GM04503 (cell line): Measurements from ENCODE around the gene ZMYND11.
"Not testable (repeated sequence)": the region's sequence is repeated elsewhere in the genome, so short reads cannot be mapped to it uniquely, and the experiment has no call there.

ENCODE experiments used
- DNase-seq: peaks from one replicate; pipeline ENCODE4 v3.0.0-alpha.2; 2012; ENCODE audit warnings: low read depth

Gene ZMYND11

DNA sequence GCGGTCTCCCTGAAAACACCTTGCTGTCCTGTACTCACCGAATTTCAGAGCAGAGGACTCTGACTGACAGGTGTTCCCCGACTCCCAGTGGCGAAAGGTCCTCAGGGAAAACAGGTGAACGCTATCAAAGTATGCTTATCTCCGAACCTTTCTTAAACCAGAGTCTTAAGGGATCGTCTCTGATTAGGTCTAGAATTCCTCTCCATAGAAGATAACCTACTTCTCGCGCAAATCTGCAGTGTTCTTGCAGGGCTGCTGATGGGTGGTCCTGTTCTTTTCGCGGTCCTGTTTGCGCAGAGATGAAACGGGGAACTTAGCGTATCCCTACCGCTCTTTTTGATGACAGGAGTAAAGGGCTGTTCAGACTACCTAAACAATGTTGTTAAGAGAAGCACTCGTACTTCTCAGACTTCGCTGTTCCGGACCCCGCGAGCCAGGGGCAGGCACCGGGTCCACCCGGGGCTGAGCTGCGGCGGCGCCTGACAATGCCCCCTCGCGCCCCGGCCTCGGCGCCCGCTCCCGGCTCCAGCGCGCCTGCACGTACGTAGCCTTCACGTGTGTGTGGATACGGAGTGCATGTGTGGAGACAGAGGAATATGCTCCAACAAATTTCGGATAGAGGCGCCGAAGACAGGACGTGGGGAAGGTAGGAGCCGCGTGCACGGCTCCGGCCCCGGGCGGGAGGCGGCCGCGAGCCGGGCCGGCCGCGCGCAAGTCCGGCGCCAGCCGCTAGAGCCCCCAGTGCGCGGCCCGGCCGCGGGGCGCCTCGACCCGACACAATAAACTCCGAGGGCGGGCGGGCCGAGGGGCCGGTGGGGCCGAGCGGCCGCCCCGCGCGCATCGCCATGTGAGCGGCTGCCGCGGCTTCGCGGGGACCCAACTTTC is 766 bp upstream of the ZMYND11 start:
- DNase-seq: no peak

DNA sequence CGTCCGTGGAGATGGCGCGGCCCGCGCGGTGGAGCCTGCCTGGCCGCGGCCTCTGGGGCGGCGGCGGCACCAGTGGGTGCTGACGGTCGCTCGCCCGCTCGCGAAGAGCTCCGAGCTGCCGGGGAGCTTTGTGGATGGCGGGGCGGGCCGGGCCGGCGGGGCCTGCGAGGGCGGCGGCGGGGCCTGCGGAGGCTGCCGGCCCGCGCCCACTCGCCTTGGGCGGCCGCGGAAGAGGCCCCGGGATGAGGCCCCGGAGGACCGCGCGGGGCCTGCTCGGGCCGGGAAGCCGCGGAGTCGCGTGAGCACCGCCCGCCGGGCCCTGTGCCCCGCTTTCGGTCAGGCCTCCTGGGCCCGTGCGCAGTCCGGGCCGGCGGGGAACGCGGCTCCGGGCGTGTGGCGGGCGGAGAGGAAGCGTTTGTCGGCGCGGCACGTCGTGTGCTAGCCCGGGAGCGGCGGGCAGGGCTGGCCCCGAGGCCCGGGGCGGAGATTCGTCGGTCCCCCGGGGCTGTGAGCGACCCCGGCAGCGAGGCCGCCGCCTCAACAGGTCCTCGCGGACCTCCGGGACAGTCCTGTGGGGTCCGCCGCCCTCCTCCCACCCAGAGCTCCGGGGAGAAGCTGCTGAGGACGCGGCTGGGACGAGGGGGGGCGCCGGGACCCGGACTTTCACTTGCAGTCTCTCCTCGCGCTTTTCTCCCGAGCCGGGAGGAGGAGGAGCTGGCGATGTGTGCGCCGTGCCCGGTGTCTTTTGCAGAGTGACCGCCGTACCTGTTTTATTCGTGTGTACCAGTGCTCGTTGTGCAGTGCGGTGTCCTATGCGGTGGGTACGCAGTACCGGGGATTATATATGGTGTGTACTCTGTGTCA is 578 bp downstream of the ZMYND11 start:
- no peak for DNase-seq

DNA sequence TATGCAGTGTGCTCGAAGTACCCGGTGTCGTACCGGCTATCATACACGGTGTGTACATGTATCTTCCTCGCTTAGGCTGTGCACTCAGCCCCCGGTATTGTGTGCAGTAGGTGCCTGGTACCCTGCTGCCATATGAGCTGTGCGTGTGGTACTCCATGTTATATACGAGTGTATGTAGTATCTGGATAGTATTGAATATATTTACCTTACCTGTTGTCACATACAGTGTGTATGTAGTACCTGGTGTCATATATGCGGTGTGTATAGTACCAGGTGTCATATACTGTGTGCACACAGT is 1.2 kb downstream of the ZMYND11 start:
- DNase-seq: no peak

DNA sequence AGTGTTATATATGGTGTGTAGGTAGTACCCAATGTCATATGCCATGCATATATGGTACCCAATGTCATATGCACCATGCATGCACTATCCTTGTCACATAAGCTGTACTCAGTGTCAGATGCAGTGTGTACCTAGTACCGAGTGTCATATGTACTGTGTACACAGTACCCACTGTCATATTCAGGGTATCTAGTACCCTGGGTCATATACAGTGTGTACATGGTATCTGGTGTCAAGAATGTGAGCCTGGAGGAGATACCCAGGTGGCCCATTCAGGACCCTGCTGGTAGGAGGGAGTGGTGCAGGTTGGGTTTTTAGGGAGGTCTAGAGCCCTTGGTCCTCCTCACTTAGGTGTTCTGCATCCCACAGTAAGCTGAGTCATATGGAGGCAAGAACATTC is 1.8 kb downstream of the ZMYND11 start:
- DNase-seq: no peak

DNA sequence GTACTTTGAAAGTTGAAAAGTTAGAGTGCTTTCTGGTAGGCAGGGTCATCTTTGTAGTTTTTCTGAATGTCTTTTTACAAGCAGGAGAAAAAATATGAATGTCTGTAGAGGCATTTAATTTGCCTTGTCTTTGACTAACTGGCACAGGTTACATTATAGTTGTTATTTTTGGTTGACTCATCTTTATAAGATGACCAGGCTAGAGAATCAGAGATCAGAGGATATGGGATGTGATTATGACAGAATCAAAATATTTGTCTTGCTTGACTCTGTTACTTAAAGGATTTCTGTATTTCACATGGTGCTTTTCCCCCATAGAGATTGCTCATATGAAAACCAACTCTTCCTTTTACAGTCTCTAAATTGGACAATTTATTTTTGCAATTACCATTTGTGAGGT is 2.4 kb downstream of the ZMYND11 start:
- no peak for DNase-seq

DNA sequence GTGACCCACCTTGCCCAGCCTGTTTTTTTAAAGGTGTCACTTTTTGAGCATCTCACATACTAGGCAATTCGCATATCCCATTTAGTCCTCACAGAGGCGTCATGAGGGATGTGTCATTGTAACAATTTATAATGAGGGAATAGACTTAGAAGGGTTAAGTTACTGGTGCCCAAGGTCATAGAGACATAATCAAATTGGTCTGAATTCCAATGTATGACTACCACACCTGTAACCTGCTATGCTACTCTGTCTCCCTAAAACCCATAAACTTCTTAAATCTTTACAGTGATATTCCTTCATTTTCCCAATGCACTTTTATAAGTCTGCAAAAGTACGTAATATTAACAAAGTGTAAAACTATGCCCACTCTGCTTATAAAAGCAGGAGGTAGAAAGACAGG is 7.1 kb downstream of the ZMYND11 start:
- DNase-seq: no peak

DNA sequence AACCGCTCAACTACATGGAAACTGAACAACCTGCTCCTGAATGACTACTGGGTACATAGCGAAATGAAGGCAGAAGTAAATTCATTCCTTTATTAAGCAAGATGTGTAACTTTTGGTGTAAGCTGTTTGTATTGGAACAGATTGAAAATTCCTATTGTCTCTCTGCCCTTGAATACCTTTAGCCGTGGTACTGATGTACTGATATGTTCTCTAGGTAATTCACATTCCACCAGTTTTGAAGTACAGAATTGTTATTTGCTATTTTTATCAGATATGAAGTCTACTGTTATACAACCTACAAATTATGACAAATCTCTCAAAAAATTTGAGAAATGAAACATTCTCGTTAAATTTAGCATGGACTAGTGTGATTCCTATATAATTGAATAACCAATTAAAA is 17.7 kb downstream of the ZMYND11 start:
- DNase-seq: no peak

DNA sequence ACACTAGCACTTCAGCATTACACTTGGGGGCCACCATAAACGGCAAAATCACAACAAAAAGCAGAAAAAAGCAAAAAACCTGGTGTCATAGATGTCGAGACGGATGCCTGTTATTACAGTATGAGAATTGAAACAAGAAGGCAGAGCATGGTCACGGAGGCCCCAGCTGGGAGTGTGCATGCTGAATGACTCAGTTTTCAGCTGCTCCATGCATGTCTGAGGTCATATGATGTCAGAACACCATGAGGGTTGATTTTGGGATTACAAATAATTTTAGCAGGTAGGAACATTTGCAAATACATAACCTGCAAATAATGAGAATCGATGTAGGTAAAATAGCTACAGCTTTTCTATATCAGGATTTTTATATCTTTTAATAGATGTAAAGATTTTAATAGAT is 19.1 kb downstream of the ZMYND11 start:
- no peak for DNase-seq

DNA sequence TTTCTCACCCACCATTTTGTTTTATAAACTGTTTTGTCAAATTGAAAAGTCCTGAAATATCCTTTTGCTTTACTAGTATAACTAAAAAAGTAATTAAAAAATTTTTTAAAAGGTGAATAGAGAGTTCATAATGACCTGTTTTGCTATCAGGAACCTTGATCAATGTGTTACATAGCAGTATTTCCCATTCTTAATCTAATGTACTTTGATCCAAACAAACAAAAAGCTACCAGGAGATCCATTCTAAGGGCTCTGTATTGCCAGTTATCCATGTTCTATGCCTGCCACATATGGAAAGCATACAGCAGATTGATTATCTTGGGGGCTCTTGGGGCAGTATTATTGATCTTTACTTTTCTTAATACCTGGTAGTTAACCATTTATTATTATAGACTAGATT is 32.1 kb downstream of the ZMYND11 start:
- DNase-seq: no peak

DNA sequence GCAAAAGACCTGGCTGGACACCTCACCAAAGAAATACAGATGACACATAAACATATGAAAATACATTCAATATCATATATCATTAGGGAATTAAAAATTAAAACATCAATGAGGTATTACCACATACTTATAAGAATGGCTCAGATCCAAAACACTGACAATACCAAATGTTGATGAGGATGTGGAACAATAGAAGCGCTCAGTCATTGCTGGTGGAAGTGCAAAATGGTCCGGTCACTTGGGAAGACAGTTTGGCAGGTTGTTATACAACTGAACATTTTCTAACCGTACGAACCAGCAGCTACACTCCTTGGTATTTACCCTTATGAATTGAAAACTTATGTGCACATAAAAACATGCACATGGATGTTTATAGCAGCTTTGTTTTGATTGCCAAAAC is 38.5 kb downstream of the ZMYND11 start:
- no peak for DNase-seq

DNA sequence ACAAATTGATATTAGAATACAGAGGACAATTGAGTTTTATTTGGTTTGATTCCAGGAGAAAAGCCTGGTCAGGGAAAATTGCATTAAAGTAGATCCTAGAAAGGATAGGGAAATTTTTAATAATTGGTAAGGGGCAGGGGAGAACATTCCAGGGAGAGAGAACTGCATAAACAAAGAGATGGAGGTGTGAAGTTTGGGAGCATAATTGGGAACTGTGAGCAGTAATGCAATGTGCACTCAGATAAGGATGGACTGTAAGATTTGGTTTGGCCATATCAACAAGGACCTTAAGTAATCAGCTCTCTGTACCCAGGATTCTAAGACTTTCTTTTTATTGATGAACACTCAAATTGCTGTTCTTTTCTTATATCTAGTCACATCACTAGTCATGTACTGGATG is 41.4 kb downstream of the ZMYND11 start:
- no peak for DNase-seq

DNA sequence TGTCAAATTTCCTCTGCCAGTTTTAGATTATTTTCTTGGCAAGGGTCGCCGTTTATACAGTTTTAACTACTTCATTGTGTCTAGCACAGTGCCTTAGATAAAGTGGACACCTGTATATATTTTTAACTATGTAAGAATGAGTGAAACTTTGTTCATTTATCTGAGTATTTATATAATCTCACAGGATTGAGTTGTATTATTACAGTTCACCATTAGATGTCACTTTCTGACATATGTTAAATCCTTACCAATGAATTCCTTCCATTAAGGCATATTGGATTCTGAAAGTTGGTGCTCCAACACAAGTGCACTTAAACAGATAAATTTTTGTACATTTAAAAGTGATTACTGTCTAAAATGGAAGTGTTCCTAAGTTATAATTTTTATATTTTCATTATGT is 43.0 kb downstream of the ZMYND11 start:
- DNase-seq: no peak

DNA sequence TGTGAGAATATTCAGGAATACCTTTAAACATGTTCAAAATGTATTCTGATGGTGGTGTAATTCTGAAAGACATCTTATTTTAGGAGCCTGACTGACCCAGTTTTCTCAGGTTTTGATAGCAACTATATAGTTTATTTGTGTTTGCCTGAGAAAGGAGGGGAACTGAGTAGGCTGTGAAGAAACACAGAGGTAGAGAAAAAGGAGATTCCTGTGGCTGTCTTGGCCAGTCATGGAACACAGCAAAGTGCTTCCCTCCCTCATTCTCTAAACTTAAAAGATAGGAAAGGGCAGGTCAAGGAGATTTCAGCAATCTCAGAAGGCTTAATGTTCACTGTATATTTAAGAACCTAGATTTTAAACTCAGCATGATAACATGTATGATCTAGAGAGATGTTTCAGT is 43.5 kb downstream of the ZMYND11 start:
- no peak for DNase-seq

DNA sequence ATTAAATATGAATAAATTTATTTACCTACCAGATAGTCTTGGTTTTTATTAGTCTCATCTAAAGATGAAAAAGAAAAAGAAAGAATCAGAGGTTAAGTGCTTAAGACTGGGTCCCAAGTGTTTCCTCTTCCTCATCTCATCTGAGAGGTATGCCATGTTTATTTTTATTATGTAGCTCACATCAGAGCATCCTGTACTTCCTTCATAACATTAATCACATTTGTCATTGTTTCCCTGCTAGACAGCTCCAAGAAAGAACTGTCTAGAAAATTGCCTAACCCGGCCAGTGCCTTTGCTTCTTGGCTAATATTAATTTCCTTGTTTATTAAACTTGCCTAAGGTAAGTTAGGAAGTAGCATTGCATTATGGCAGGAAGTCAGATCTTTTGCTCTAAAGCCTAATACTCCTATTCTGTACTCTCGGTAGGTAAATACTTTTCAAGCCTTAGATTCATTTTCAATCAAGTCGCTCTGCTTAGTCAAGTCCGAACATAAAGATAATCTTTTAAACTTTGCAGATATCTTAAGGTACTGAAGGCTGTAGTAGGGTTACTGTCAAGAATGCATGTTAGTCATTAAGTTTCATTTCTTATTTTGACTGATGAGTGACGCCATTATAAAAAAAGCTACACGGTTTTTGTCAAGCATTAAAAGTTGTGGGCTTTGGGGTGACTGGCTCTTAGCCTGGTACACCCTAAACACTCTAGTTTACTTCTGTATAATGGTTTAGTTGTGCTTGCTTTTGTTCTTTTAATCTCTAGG is 47.4 kb downstream of the ZMYND11 start:
- DNase-seq: no peak

DNA sequence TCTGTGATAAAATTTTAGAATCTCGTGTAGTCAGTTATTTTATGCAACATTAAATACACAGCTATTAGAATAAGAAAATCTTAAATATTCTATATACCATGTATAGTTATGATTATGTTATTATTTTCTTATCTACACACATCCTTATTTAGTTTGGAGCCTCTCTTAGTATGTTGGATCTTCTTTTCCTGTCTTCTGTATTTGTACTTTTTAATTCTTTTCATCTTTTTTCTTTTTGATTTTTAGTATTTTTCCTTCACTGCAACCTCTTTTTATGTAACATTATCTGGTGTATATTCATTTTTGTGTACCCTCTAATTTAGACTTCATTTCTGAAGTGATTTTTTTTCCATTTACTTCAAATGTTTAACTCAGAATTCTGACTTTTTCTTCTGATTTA is 48.9 kb downstream of the ZMYND11 start:
- no peak for DNase-seq

DNA sequence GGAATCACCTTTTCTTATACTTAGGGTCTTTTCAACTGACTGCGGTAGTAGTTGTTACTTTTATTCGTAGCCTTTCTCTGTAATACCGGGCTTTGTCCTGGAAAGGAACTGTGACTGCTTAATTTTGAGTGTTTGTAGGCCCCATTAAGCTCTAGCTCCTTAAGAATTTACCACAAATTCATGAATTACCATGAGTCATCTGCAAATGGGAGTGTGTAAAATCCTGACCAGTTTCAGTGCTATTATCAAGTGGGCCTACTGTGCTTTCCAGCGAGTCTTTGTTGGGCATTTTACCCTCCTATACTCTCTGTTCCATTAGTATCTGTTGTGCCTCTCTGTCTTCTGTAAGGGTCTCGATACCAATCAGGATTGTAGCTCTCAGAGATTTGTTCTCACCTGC is 49.7 kb downstream of the ZMYND11 start:
- no peak for DNase-seq

DNA sequence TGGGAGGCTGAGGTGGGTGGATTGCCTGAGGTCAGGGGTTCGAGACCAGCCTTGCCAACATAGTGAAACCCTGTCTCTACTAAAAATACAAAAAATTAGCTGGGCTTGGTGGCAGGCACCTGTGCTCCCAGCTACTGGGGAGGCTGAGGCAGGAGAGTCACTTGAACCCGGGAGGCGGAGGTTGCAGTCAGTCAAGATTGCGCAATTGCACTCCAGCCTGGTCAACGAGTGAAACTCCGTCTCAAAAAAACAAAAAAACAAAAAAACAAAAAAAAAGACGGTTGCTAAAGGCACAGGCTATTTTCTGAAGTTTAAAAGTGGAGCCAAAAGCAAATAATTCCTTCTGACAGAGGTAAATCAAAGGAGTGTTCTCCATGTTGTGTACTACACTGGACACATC is 50.3 kb downstream of the ZMYND11 start:
- DNase-seq: not testable (repeated sequence)

DNA sequence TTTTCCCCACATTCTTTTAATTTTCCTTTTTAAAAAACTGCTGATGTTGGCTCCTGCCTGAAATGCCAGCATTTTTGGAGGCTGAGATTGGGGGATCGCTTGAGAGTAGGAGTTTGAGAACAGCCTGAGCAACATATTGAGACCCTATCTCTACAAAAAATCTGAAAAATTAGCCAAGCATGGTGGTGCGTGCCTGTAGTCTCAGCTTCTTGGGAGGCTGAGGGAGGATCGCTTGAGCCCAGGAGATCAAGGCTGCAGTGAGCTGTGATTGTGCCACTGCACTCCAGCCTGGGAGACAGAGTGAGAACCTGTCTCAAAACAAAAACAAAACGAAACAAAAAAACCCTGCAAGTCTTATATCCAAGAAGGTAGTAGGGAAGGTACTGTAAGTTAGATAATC is 51.7 kb downstream of the ZMYND11 start:
- no peak for DNase-seq

DNA sequence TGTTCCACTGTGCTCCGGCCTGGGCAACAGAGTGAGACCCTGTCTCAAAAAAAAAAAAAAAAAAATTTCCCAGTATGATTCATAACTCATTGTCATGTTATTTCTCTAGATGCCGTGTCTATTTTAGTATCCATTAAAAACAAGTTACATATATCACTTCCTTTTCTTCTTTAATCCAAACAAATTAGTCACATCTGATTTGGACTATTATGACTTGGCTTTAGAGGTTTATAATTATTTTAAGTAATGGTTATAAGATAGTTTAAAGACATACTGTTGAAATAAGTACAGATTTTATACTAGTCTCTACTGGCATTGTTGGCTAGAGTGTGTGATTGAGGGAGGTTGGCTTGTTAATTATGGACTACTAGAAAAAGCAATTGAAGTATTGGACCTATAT is 53.3 kb downstream of the ZMYND11 start:
- no peak for DNase-seq

DNA sequence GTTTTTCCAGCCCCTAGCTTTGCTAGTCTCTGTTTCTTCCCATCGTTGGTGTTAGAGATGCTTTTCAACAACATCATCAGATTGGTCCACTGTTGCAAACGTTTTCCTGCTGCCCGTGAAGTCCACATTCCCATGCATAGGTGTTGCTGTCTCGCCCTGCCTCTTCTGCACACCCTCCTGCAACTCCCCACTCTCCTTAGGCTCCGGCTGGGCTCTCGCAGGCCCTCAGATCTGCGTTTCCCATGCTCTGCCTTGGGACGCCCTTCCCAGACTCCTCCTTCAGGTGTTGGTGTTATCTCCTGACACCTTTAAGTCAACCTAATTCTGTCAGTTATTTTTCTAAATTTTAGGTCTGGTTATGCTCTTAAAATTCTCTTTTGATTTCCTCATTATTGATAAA is 55.0 kb downstream of the ZMYND11 start:
- DNase-seq: no peak

DNA sequence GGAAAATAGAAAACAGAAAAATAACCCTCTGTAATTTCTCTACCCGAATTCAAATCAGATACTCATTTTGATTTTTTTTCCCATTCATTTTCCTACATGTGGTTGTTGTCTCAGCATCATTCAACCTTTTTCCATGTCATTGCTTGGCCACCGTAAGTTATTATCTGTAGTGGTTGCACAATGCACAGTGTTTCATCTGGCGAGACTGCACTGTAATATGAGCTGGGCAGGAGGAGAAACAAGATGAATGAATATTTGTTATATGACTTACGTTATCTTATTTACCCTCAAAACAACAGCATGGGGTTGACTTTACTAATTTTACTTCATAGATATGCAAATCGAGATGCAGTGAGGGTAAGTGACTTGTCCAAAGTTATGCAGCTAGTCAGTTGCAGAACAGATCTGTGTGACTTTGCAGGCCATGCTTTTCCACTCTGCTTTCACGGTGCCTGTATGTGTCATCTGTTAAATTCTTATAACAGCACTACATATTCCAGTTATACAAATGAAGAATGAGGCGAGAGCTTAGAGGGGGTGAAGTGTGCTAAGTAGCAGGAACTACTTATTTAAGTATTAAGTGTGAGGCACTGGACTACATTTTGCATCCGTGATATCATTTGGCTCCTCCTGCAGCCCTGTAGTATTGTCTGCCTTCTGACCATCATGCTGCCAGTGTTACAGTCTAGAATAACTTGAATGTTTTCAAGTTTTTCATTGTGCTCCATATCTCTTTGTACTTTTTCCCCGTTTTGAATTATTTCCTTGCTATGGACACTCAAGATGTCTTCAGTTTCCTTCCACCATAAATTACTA is 56.7 kb downstream of the ZMYND11 start:
- DNase-seq: peak; percentile 33

DNA sequence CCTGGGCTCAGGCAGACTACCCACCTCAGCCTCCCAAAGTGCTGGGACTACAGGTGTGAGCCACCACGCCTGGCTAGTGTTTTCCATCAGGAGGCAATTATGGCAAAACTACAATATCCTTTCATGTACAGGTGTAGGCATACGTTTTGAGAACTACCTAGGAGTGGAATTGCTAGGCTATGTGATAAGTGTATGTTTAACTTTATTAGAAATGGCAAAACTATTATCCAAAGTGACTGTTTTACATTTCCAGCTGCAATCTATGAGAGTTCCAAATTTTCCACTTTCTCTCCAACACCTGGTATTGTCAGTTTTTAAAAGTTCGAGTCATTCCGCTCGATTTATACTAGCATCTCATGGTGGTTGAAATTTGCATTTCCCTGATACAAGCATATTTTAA is 59.0 kb downstream of the ZMYND11 start:
- DNase-seq: no peak
